ENCODE data around the gene IGSF21.

DNA sequence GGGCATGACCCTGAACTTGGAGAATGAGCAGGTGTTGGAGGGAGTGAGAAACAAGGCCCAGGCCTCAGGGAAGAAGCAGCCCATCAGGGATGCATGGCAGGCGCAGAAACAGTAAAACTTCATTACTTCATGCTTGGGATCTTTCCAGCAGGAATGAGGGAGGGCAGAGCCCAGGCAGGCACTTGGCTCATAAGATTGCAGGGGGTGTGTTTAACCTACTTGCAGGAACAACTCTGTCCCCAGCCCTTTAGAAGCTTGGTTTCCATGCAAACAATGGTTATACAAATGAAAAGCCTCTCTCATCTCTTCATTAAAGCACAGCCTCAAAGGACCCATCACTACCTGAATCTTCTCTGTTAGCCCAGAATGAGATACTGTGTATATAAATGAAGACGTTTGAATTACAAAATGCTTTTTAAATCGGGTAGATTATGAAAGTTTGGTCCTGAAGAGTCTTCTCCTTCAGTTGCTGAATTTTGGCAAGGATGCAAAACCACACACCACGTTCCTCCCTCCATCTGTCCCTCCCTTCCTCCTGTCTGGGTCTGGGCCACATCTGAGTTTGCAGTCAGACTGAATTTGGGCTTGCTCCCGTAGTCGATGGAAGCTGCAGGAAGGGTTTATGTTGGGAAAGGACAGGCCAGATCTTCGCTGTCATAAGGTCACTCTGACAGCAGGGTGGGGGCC, 218.8 kb downstream of the IGSF21 start:
- TF ChIP-seq, protein P1, sequence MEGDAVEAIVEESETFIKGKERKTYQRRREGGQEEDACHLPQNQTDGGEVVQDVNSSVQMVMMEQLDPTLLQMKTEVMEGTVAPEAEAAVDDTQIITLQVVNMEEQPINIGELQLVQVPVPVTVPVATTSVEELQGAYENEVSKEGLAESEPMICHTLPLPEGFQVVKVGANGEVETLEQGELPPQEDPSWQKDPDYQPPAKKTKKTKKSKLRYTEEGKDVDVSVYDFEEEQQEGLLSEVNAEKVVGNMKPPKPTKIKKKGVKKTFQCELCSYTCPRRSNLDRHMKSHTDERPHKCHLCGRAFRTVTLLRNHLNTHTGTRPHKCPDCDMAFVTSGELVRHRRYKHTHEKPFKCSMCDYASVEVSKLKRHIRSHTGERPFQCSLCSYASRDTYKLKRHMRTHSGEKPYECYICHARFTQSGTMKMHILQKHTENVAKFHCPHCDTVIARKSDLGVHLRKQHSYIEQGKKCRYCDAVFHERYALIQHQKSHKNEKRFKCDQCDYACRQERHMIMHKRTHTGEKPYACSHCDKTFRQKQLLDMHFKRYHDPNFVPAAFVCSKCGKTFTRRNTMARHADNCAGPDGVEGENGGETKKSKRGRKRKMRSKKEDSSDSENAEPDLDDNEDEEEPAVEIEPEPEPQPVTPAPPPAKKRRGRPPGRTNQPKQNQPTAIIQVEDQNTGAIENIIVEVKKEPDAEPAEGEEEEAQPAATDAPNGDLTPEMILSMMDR (IDR thresholded peaks at IDR 0.05): no peak
- TF ChIP-seq POLR2A (IDR thresholded peaks at IDR 0.05): no peak
